Liver (tissue), 9 donors: ENCODE measurements around the gene IHH. TPM values are rescaled to one million over a fixed set of nuclear protein-coding genes. Genes with fewer than 3 reads are reported as not detected.
A peak's percentile ranks its signal among the peaks of the same experiment; 100 is the strongest.

Experiments
- DNase-seq: peaks from one replicate; pipeline ENCODE4 v3.0.0-alpha.2; 2017; ENCODE audit warnings: low spot score
- H3K27ac ChIP-seq, 2 donors: one replicate each; pipeline ENCODE4 v1.7.0; 2013; ENCODE audit warnings: inconsistent platforms in 2 of 2, low read length in 2 of 2, control low read depth in 1 of 2, low read depth in 1 of 2, mild to moderate bottlenecking in 1 of 2
- H3K27me3 ChIP-seq, 4 donors: one replicate each; pipeline versions ENCODE4 v1.6.1 to v1.7.0; 2013; ENCODE audit warnings: low read length in 3 of 4, inconsistent platforms in 1 of 4, mild to moderate bottlenecking in 1 of 4, moderate library complexity in 1 of 4; ENCODE audit not compliant: control insufficient read depth in 4 of 4, insufficient read depth in 4 of 4
- H3K36me3 ChIP-seq, 4 donors: one replicate each; pipeline versions ENCODE4 v1.6.1 to v1.7.0; 2013; ENCODE audit warnings: low read length in 3 of 4, mild to moderate bottlenecking in 3 of 4, low read depth in 1 of 4, moderate library complexity in 1 of 4; ENCODE audit not compliant: control insufficient read depth in 4 of 4, insufficient read depth in 3 of 4
- H3K4me1 ChIP-seq, 4 donors: one replicate each; pipeline versions ENCODE4 v1.6.1 to v1.7.0; 2013; ENCODE audit warnings: low read length in 3 of 4, mild to moderate bottlenecking in 3 of 4, moderate library complexity in 1 of 4; ENCODE audit not compliant: control insufficient read depth in 4 of 4, insufficient read depth in 4 of 4
- H3K4me3 ChIP-seq, 3 donors: one replicate each; pipeline versions ENCODE4 v1.6.1 to v1.7.0; 2013; ENCODE audit warnings: low read length in 3 of 3, control low read depth in 1 of 3, low read depth in 1 of 3, mild to moderate bottlenecking in 1 of 3
- H3K9ac ChIP-seq, 2 donors: one replicate each; pipeline ENCODE4 v1.7.0; 2013; ENCODE audit warnings: low read length in 2 of 2, mild to moderate bottlenecking in 2 of 2, moderate library complexity in 2 of 2, control low read depth in 1 of 2, low read depth in 1 of 2
- H3K9me3 ChIP-seq, 4 donors: one replicate each; pipeline versions ENCODE4 v1.6.1 to v1.7.0; 2013; ENCODE audit warnings: low read length in 3 of 4; ENCODE audit not compliant: control insufficient read depth in 4 of 4
- ATF3 ChIP-seq: IDR thresholded peaks from 2 replicates; pipeline ENCODE4 v1.6.1; 2016; ENCODE audit warnings: antibody characterized with exemption
- CTCF ChIP-seq: fragments of 150-350 bp; IDR thresholded peaks from 2 replicates; pipeline ENCODE4 v1.5.1; 2017; ENCODE audit warnings: improper control_type of control experiment, low read depth, low read length; ENCODE audit not compliant: missing input control
- EGR1 ChIP-seq, 2 donors: IDR thresholded peaks; 2 replicates each; pipeline ENCODE4 v1.6.1; 2016 to 2018; ENCODE audit warnings: antibody characterized with exemption in 2 of 2, low read depth in 2 of 2
- FOXA1 ChIP-seq: IDR thresholded peaks from 2 replicates; pipeline ENCODE4 v1.6.1; 2016; ENCODE audit warnings: antibody characterized with exemption
- FOXA2 ChIP-seq: IDR thresholded peaks from 2 replicates; pipeline ENCODE4 v1.6.1; 2016; ENCODE audit warnings: antibody characterized with exemption
- GABPA ChIP-seq, 2 donors: IDR thresholded peaks in 1 of 2; conservative IDR thresholded peaks in 1 of 2; 2 replicates each; pipeline ENCODE4 v1.6.1; 2016; ENCODE audit warnings: antibody characterized with exemption in 2 of 2, mild to moderate bottlenecking in 1 of 2, moderate library complexity in 1 of 2
- HNF4A ChIP-seq, 2 donors: conservative IDR thresholded peaks; 2 replicates each; pipeline ENCODE4 v1.6.1; 2016; ENCODE audit warnings: antibody characterized with exemption in 2 of 2, mild to moderate bottlenecking in 2 of 2
- HNF4G ChIP-seq: IDR thresholded peaks from 2 replicates; pipeline ENCODE4 v1.6.1; 2016; ENCODE audit warnings: antibody characterized with exemption
- JUND ChIP-seq, 2 donors: IDR thresholded peaks; 2 replicates each; pipeline ENCODE4 v1.6.1; 2016; ENCODE audit warnings: antibody characterized with exemption in 2 of 2
- MAX ChIP-seq: IDR thresholded peaks from 2 replicates; pipeline ENCODE4 v1.6.1; 2016; ENCODE audit warnings: antibody characterized with exemption
- NR2F2 ChIP-seq: IDR thresholded peaks from 2 replicates; pipeline ENCODE4 v1.6.1; 2016; ENCODE audit warnings: antibody characterized with exemption
- RAD21 ChIP-seq, 2 donors: IDR thresholded peaks; 2 replicates each; pipeline ENCODE4 v1.6.1; 2016; ENCODE audit warnings: antibody characterized with exemption in 2 of 2, mild to moderate bottlenecking in 2 of 2
- REST ChIP-seq: IDR thresholded peaks from 2 replicates; pipeline ENCODE4 v1.6.1; 2016; ENCODE audit warnings: antibody characterized with exemption, mild to moderate bottlenecking
- RXRA ChIP-seq, 2 donors: IDR thresholded peaks; 2 replicates each; pipeline ENCODE4 v1.6.1; 2017 to 2018; ENCODE audit warnings: antibody characterized with exemption in 2 of 2, mild to moderate bottlenecking in 1 of 2
- SP1 ChIP-seq: IDR thresholded peaks from 2 replicates; pipeline ENCODE4 v1.6.1; 2018; ENCODE audit warnings: antibody characterized with exemption, mild to moderate bottlenecking
- TAF1 ChIP-seq: conservative IDR thresholded peaks from 2 replicates; pipeline ENCODE4 v1.6.1; 2016; ENCODE audit warnings: antibody characterized with exemption, mild to moderate bottlenecking
- YY1 ChIP-seq: IDR thresholded peaks from 2 replicates; pipeline ENCODE4 v1.6.1; 2016; ENCODE audit warnings: antibody characterized with exemption, mild to moderate bottlenecking
- ZBTB33 ChIP-seq: IDR thresholded peaks from 2 replicates; pipeline ENCODE4 v1.6.1; 2016; ENCODE audit warnings: antibody characterized with exemption
- WGBS: extraction: QIAGEN DNeasy Blood & Tissue Kit; methylation state at CpG from one replicate; pipeline ENCODE4 v1.1.7; 2013; 5-methylcytosine and 5-hydroxymethylcytosine counted together
- polyA plus RNA-seq, 2 donors: library from polyadenylated mRNA; stranded (reverse) in 1 of 2; unstranded in 1 of 2; fragments of 200-250 nt in 1 of 2; fragments of >200 nt in 1 of 2; fragmentation: Nextera tagmentation in 1 of 2; extraction: Ambion mirVana in 1 of 2; gene quantifications; one replicate each; pipeline versions ENCODE4 v1.2.1 to v1.2.3, GENCODE V29; 2013 to 2015
- total RNA-seq, 2 donors: library from RNA; depleted of rRNA; stranded (reverse); fragments of >200 nt; gene quantifications; one replicate each; pipeline ENCODE4 v1.2.3, GENCODE V29; 2014
- donor health status: healthy.
- donor health status: healthy.
- donor health status: healthy.
- donor health status: healthy.
- donor health status: healthy.

The IHH gene
- total and polyA plus RNA-seq, 4 donors: 0.51 to 2.4 (median 0.79) TPM

- WGBS: 89% methylated on average over 4 of the region's 4 CpGs
- no peak for DNase-seq
- Histone ChIP-seq H3K4me3 (no peak overlapping the region), H3K27me3 (no peaks in the 10 kb centered on the region), H3K36me3 (peaks cover 0 to 5% (median 0%) of the 10 kb centered on the region in 4 donors), H3K9me3 (no peaks in the 10 kb centered on the region), H3K4me1 (peaks cover 0 to 2% (median 0%) of the 10 kb centered on the region in 4 donors), H3K27ac (no peak overlapping the region), H3K9ac (no peak overlapping the region)
- TF ChIP-seq RAD21 (IDR thresholded peaks at IDR 0.05) (peak; percentile 55 to 81), TAF1 (no peak), CTCF (peak; percentile 64)
These were observed 43.6 kb upstream of the IHH start for GRCh38 chr2:219104107-219105035.

- no peaks in the 10 kb centered on the region for H3K4me1 ChIP-seq
- DNase-seq: no peak
- WGBS: 91% methylated on average over 1 of the region's 1 CpG
- H3K9ac ChIP-seq: no peak overlapping the region
- peaks cover 0 to 5% (median 0%) of the 10 kb centered on the region in 4 donors for H3K36me3 ChIP-seq
- H3K4me3 ChIP-seq: no peak overlapping the region
- H3K27me3 ChIP-seq: no peaks in the 10 kb centered on the region
- TF ChIP-seq RAD21 (IDR thresholded peaks at IDR 0.05): no peak
- no peak for TF ChIP-seq RXRA (IDR thresholded peaks at IDR 0.05)
- TF ChIP-seq ZBTB33: no peak
- no peak for TF ChIP-seq MAX
- TF ChIP-seq NR2F2: no peak
- no peak for TF ChIP-seq ATF3
- no peak for TF ChIP-seq REST
- TF ChIP-seq FOXA1: no peak
- no peak for TF ChIP-seq JUND (IDR thresholded peaks at IDR 0.05)
- TF ChIP-seq SP1: no peak
- TF ChIP-seq CTCF: no peak
- TF ChIP-seq YY1: no peak
- TF ChIP-seq GABPA (IDR thresholded peaks at IDR 0.05 in 1 of 2, conservative IDR thresholded peaks at IDR 0.05 in 1 of 2): no peak
- TF ChIP-seq HNF4A (conservative IDR thresholded peaks at IDR 0.05): no peak
- no peak for TF ChIP-seq TAF1
- no peak for TF ChIP-seq FOXA2
- no peak for TF ChIP-seq HNF4G
- TF ChIP-seq EGR1 (IDR thresholded peaks at IDR 0.05; ENCODE audit: low read depth in 2 of 2): no peak
- H3K9me3 ChIP-seq: no peaks in the 10 kb centered on the region
- no peak overlapping the region for H3K27ac ChIP-seq
These were observed 38.6 kb upstream of the IHH start for GRCh38 chr2:219099329-219099728.
